ENCODE data around the gene FAAH2.
"Not testable (repeated sequence)": the region's sequence is repeated elsewhere in the genome, so short reads cannot be mapped to it uniquely, and the experiment has no call there.

The FAAH2 gene, protein sequence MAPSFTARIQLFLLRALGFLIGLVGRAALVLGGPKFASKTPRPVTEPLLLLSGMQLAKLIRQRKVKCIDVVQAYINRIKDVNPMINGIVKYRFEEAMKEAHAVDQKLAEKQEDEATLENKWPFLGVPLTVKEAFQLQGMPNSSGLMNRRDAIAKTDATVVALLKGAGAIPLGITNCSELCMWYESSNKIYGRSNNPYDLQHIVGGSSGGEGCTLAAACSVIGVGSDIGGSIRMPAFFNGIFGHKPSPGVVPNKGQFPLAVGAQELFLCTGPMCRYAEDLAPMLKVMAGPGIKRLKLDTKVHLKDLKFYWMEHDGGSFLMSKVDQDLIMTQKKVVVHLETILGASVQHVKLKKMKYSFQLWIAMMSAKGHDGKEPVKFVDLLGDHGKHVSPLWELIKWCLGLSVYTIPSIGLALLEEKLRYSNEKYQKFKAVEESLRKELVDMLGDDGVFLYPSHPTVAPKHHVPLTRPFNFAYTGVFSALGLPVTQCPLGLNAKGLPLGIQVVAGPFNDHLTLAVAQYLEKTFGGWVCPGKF

DNA sequence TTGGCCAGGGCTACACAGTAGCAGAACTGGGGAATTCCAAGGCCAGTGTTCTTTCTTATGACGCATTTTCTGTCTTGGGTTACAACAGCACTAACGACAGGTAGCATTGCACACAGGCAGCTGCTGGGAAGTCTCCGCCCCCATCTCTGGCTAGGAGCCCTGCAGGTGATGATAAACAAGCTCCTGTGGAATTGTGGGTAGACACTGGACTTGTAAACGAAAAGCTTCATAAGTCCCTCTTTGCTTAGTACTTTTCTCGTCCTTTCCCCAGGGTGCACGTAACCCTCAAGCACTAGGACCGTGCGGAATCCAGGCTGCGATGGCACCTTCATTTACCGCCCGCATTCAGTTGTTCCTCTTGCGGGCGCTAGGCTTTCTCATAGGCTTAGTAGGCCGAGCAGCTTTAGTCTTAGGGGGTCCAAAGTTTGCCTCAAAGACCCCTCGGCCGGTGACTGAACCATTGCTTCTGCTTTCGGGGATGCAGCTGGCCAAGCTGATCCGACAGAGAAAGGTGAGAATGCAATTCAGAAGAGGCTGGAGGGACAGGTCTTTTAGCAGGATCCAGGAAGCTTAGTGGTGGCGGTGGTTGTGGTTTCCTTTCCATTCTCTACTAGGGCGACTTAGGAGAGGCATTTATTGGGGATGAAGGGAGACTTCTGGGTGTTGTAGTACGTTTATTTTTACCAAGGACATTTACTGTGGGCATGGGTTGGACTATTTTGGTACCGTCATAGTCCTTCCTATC, at the start of gene FAAH2:
Gene FAAH2 (plus strand): TSS at position 200 of the 745 bp plus-strand sequence. CDS start 120 bp downstream, at position 320.
- in situ Hi-C loops (cut with MboI; ENCODE audit: low pct_unique_long_range_greater_than_20kb, low sequenced_read_pairs) = no loop called here
- DNase-seq = peak; percentile 67

DNA sequence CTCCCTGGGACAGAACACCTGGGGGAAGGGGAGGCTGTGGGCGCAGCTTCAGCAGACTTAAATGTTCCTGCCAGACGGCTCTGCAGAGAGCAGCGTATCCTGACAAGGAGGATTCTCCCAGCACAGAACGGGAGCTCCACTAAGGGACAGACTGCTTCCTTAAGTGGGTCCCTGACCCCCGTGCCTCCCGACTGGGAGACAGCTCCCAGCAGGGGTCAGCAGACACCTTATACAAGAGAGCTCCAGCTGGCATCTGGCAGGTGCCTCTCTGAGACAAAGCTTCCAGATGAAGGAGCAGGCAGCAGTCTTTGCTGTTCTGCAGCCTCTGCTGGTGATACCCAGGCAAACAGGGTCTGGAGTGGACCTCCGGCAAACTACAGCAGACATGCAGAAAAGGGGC, 44.5 kb upstream of the FAAH2 start:
- DNase-seq = no peak

GRCh38 chrX:57251965-57252364, 34.5 kb upstream of the FAAH2 start:
- no peak for DNase-seq
- in situ Hi-C loops (cut with MboI; ENCODE audit: low pct_unique_long_range_greater_than_20kb, low sequenced_read_pairs) = no loop called here

More for the DNA sequence above, 44.5 kb upstream of the FAAH2 start:
- in situ Hi-C loops (cut with MboI; ENCODE audit: low pct_unique_long_range_greater_than_20kb, low sequenced_read_pairs) = no loop called here

GRCh38 chrX:57265126-57265525, 21.4 kb upstream of the FAAH2 start:
- in situ Hi-C loops (cut with MboI; ENCODE audit: low pct_unique_long_range_greater_than_20kb, low sequenced_read_pairs) = no loop called here
- no peak for DNase-seq

GRCh38 chrX:57266275-57266674, 20.2 kb upstream of the FAAH2 start:
- DNase-seq = no peak
- in situ Hi-C loops (cut with MboI; ENCODE audit: low pct_unique_long_range_greater_than_20kb, low sequenced_read_pairs) = no loop called here

- in situ Hi-C loops (cut with MboI; ENCODE audit: low pct_unique_long_range_greater_than_20kb, low sequenced_read_pairs) = no loop called here
- no peak for DNase-seq
Observed at GRCh38 chrX:57266871-57267270, 19.6 kb upstream of the FAAH2 start.

GRCh38 chrX:57267308-57267707, 19.2 kb upstream of the FAAH2 start:
- DNase-seq = no peak
- in situ Hi-C loops (cut with MboI; ENCODE audit: low pct_unique_long_range_greater_than_20kb, low sequenced_read_pairs) = no loop called here

- in situ Hi-C loops (cut with MboI; ENCODE audit: low pct_unique_long_range_greater_than_20kb, low sequenced_read_pairs) = no loop called here
- no peak for DNase-seq
Observed at GRCh38 chrX:57270980-57271379, 15.5 kb upstream of the FAAH2 start.

- in situ Hi-C loops (cut with MboI; ENCODE audit: low pct_unique_long_range_greater_than_20kb, low sequenced_read_pairs) = no loop called here
- peak; percentile 34 for DNase-seq
Observed at GRCh38 chrX:57282568-57282967, 3.9 kb upstream of the FAAH2 start.

DNA sequence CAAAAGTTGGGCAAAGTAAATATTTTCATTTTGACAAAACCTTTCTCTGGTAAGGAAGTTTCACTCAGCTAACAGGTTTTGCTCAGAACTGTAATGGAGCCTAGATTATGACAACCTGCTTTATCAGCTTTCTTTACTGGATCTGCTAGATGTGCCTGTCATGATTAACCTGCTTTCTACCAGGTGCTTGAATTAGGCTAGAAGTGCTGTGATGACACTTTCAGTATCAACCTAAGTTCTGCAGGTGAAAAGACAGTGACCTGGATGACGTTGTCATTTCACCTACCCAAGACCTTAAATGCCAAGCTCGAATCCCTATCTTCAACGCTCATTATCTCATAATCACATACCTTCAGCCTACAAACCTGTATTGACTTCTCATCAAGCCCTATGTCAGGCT, 1.5 kb upstream of the FAAH2 start:
- DNase-seq = no peak
- in situ Hi-C loops (cut with MboI; ENCODE audit: low pct_unique_long_range_greater_than_20kb, low sequenced_read_pairs) = no loop called here

DNA sequence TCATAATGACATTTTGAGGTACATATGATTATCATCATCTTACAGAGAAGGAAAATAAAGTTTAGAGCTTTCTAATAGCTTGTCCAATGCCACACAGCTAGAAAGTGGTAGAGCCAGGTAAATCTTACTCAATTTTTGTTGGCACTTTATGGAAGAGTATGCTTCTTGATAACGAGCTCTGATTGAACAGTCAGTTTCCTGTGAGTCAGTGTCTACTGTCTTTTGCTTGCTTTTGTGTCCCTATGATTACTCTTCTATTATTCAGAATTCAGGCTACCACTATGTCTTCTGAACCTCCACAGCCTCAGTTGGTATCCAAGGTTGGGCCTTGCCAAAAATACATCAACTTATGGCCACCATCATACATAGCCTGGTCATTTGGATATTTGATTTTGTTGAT, 2.6 kb downstream of the FAAH2 start:
- DNase-seq = no peak
- in situ Hi-C loops (cut with MboI; ENCODE audit: low pct_unique_long_range_greater_than_20kb, low sequenced_read_pairs) = no loop called here

GRCh38 chrX:57294961-57295360, 8.5 kb downstream of the FAAH2 start:
- in situ Hi-C loops (cut with MboI; ENCODE audit: low pct_unique_long_range_greater_than_20kb, low sequenced_read_pairs) = no loop called here
- DNase-seq = no peak

- in situ Hi-C loops (cut with MboI; ENCODE audit: low pct_unique_long_range_greater_than_20kb, low sequenced_read_pairs); DNase-seq: not testable (repeated sequence)
Observed at GRCh38 chrX:57295679-57296078, 9.2 kb downstream of the FAAH2 start.

DNA sequence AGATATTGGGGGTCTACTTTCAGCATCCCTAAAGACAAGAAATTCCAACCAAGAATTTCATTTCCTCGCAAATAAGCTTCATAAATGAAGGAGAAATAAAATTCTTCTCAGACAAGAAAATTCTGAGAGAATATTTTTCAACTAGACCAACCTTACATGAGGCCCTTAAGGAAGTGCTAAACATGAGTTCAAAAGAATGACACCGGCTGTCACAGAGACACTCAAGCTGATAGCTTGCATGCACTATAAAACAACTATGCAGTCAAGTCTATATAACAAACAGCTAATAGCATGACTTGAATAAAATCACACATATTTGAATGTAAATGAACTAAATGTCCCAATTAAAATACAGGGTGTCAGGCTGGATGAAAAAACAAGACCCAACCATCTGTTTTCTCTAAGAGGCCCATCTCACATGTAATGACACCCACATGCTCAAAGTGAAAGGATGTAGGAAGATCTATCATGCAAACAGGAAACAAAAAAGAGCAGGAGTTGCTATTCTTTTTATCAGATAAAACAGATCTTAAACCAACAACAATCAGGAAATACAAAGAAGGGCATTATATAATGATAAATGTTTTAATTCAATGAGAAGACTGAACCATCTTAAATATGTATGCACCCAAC, 27.2 kb downstream of the FAAH2 start:
- no peak for DNase-seq
- in situ Hi-C loops (cut with MboI; ENCODE audit: low pct_unique_long_range_greater_than_20kb, low sequenced_read_pairs) = no loop called here

GRCh38 chrX:57329008-57329407, 42.5 kb downstream of the FAAH2 start:
- DNase-seq = no peak
- in situ Hi-C loops (cut with MboI; ENCODE audit: low pct_unique_long_range_greater_than_20kb, low sequenced_read_pairs) = no loop called here

DNA sequence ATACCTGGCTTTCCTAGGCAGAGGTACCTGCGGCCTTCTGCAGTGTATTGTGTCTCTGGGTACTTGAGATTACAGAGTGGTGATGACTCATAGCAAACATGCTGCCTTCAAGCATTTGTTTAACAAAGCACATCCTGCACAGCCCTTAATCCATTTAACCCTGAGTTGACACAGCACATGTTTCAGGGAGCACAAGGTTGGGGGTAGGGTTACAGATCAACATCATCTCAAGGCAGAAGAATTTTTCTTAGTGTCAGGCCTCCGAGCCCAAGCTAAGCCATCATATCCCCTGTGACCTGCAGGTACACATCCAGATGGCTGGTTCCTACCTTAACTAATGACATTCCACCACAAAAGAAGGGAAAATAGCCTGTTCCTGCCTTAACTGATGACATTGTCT, 49.3 kb downstream of the FAAH2 start:
- in situ Hi-C loops (cut with MboI; ENCODE audit: low pct_unique_long_range_greater_than_20kb, low sequenced_read_pairs) = not testable (repeated sequence)

DNA sequence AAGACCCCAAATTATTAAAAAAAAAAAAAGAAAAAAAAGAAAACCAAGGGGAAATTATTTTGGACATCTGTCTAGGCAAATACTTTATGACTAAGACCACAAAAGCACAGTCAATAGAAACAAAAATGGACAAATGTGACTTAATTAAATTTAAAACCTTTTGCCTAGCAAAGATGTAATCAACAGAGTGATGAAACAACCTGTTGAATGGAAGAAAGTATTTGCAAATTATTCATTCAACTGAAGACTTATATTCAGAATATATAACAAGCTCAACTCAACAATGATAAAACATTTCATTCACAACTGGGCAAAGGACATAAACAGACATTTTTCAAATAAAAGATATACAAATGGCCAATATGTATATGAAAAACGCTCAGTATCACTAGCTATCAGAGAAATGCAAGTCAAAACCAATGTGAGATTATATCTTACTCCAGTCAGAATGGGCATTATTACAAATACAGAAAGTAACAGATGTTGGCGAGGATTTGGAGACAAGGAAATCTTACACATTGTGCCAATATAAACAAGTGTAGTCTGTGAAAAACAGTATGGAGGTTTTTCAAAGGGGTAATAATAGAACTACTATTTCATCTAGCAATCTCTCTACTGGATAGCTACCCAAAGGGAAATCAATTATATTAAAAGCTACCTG, 67.1 kb downstream of the FAAH2 start:
- in situ Hi-C loops (cut with MboI; ENCODE audit: low pct_unique_long_range_greater_than_20kb, low sequenced_read_pairs) = no loop called here
- DNase-seq = no peak

More for the DNA sequence above, 49.3 kb downstream of the FAAH2 start:
- not testable (repeated sequence) for DNase-seq

- DNase-seq = no peak
- in situ Hi-C loops (cut with MboI; ENCODE audit: low pct_unique_long_range_greater_than_20kb, low sequenced_read_pairs) = no loop called here
Observed at GRCh38 chrX:57364145-57364544, 77.6 kb downstream of the FAAH2 start.

GRCh38 chrX:57366430-57366829, 79.9 kb downstream of the FAAH2 start:
- no peak for DNase-seq
- in situ Hi-C loops (cut with MboI; ENCODE audit: low pct_unique_long_range_greater_than_20kb, low sequenced_read_pairs) = no loop called here
